A549 (cell line): Measurements from ENCODE around the gene FAS. TPM values are rescaled to one million over a fixed set of nuclear protein-coding genes. Genes with fewer than 3 reads are reported as not detected.

Experiments
- ATAC-seq, 2 experiments: fragments of 200-7000 bp in 1 of 2; fragments of >200 bp in 1 of 2; cut with Nextera tagmentation in 1 of 2; cut with Tn5 transposase in 1 of 2; 3 replicates each; pipeline versions ENCODE4 v1.8.0 to v1.9.1; 2018 to 2020; ENCODE audit warnings: mild to moderate bottlenecking in 1 of 2, moderate library complexity in 1 of 2
- CTCF ChIA-PET: fragments of 300-600 bp; sonication (Branson Sonifier 250); formaldehyde crosslinking; extraction: SDS; loops from one replicate; lab custom pipeline; 2021; ENCODE audit warnings: antibody characterized with exemption, inconsistent platforms; lab: Yijun Ruan, JAX
- POLR2A ChIA-PET: fragments of 350-600 bp; formaldehyde crosslinking; extraction: SDS; loops from one replicate; lab custom pipeline; 2021; ENCODE audit warnings: antibody characterized with exemption, inconsistent platforms; lab: Yijun Ruan, JAX
- DNase-seq, 2 experiments: peaks; one replicate each; pipeline versions ENCODE4 v3.0.0 to v3.0.0-alpha.2; 2011 to 2016; ENCODE audit warnings: low read depth in 1 of 2, low spot score in 1 of 2
- FAIRE-seq: peaks from 2 replicates; lab custom pipeline; 2011; peaks lifted over from hg19 to GRCh38; lab: Jason Lieb, UNC
- H3K27ac ChIP-seq, 2 experiments: fragments of >200 bp; sonication (Bioruptor Twin); formaldehyde crosslinking; 3 replicates each; pipeline ENCODE4 v1.5.1; 2016 to 2017
- H3K4me1 ChIP-seq: fragments of >200 bp; sonication (Bioruptor Twin); formaldehyde crosslinking; 3 replicates; pipeline ENCODE4 v1.6.1; 2016
- H3K4me2 ChIP-seq: fragments of >200 bp; sonication (Bioruptor Twin); formaldehyde crosslinking; 3 replicates; pipeline ENCODE4 v1.6.1; 2016
- H3K4me3 ChIP-seq: fragments of >200 bp; sonication (Bioruptor Twin); formaldehyde crosslinking; 3 replicates; pipeline ENCODE4 v1.5.1; 2016
- H3K9me3 ChIP-seq: fragments of >200 bp; sonication (Bioruptor Twin); formaldehyde crosslinking; 3 replicates; pipeline ENCODE4 v1.6.1; 2016
- BCL3 ChIP-seq: fragments of >200 bp; sonication (Bioruptor Twin); formaldehyde crosslinking; IDR thresholded peaks from 3 replicates; pipeline ENCODE4 v1.6.1; 2016
- CHD2 ChIP-seq: fragments of 150-350 bp; IDR thresholded peaks from 2 replicates; pipeline ENCODE4 v1.6.1; 2014; ENCODE audit warnings: low read length; ENCODE audit not compliant: partially characterized antibody
- CTCF ChIP-seq: fragments of >200 bp; sonication (Bioruptor Twin); formaldehyde crosslinking; IDR thresholded peaks from 3 replicates; pipeline ENCODE4 v1.5.1; 2016
- FOSB ChIP-seq: fragments of 250-450 bp; sonication (Bioruptor Pico); IDR thresholded peaks from 2 replicates; pipeline ENCODE4 v1.5.0; 2020; ENCODE audit warnings: mild to moderate bottlenecking, moderate library complexity
- HMGXB4 ChIP-seq: fragments of 250-450 bp; sonication (Bioruptor Pico); IDR thresholded peaks from 2 replicates; pipeline ENCODE4 v1.5.0; 2021; ENCODE audit warnings: mild to moderate bottlenecking, moderate library complexity, borderline replicate concordance
- HOXB13 ChIP-seq: fragments of 250-450 bp; sonication (Bioruptor Pico); IDR thresholded peaks from 2 replicates; pipeline ENCODE4 v1.5.0; 2020; ENCODE audit warnings: low read depth, mild to moderate bottlenecking, moderate library complexity
- MAFK ChIP-seq: fragments of 450-650 bp; IDR thresholded peaks from 2 replicates; pipeline ENCODE4 v1.6.1; 2014; ENCODE audit not compliant: partially characterized antibody
- MYC ChIP-seq: IDR thresholded peaks from 2 replicates; pipeline ENCODE4 v1.6.1; 2012; ENCODE audit warnings: mild to moderate bottlenecking, inconsistent platforms, low read length, improper control_type of control experiment, borderline replicate concordance
- NFE2L2 ChIP-seq: fragments of 150-350 bp; conservative IDR thresholded peaks from 2 replicates; pipeline ENCODE4 v1.6.1; 2014; ENCODE audit warnings: low read length
- NPAS2 ChIP-seq: fragments of 250-450 bp; sonication (Bioruptor Pico); IDR thresholded peaks from 2 replicates; pipeline ENCODE4 v1.8.0; 2022; ENCODE audit warnings: mild to moderate bottlenecking, moderate library complexity, borderline replicate concordance
- NR3C1 ChIP-seq: fragments of >200 bp; sonication (Bioruptor Twin); formaldehyde crosslinking; IDR thresholded peaks from 3 replicates; pipeline ENCODE4 v1.6.1; 2017
- POLR2AphosphoS2 ChIP-seq: conservative IDR thresholded peaks from 2 replicates; pipeline ENCODE4 v1.6.1; 2012; ENCODE audit warnings: low read length, improper control_type of control experiment, inconsistent platforms
- RAD21 ChIP-seq, 2 experiments: fragments of >200 bp in 1 of 2; sonication (Bioruptor Twin) in 1 of 2; formaldehyde crosslinking in 1 of 2; IDR thresholded peaks in 1 of 2; conservative IDR thresholded peaks in 1 of 2; 2 replicates in 1 of 2; 3 replicates in 1 of 2; pipeline ENCODE4 v1.6.1; 2012 to 2018; ENCODE audit warnings: inconsistent platforms in 1 of 2
- RFX5 ChIP-seq: fragments of 450-650 bp; IDR thresholded peaks from 2 replicates; pipeline ENCODE4 v1.7.1; 2014; ENCODE audit warnings: antibody characterized with exemption, mild to moderate bottlenecking, moderate library complexity
- RNF2 ChIP-seq: fragments of 200-600 bp; sonication (generic); IDR thresholded peaks from 2 replicates; pipeline ENCODE4 v1.6.1; 2016; ENCODE audit warnings: low read depth, mild to moderate bottlenecking, antibody characterized with exemption, moderate library complexity, borderline replicate concordance
- SMC3 ChIP-seq: fragments of >200 bp; sonication (Bioruptor Twin); formaldehyde crosslinking; IDR thresholded peaks from 3 replicates; pipeline ENCODE4 v1.6.1; 2018; ENCODE audit warnings: inconsistent platforms
- SREBF2 ChIP-seq: fragments of 450-650 bp; IDR thresholded peaks from 2 replicates; pipeline ENCODE4 v1.6.1; 2014; ENCODE audit warnings: mild to moderate bottlenecking, moderate library complexity
- TFCP2L1 ChIP-seq: fragments of 250-450 bp; sonication (Bioruptor Pico); IDR thresholded peaks from 2 replicates; pipeline ENCODE4 v1.5.0; 2021; ENCODE audit warnings: mild to moderate bottlenecking
- TP53 ChIP-seq: fragments of 250-450 bp; sonication (Bioruptor Pico); IDR thresholded peaks from 2 replicates; pipeline ENCODE4 v1.5.0; 2021; ENCODE audit warnings: mild to moderate bottlenecking, moderate library complexity
- WGBS: methylation state at CpG from one replicate; pipeline ENCODE4 v1.1.6; 2017; ENCODE audit errors: missing lambda C conversion rate; 5-methylcytosine and 5-hydroxymethylcytosine counted together
- polyA plus RNA-seq, 4 experiments: library from polyadenylated mRNA; depleted of rRNA in 3 of 4; stranded (reverse); fragments of >200 nt; fragmentation: RNase III in 1 of 4; extraction: RNeasy Plus Mini Kit Qiagen cat#74134 plus additional on column Dnase treatment in 1 of 4; gene quantifications; 2 replicates in 3 of 4; 3 replicates in 1 of 4; pipeline ENCODE4 v1.2.3, GENCODE V29; 2011 to 2017
- TF ChIP-seq, protein P1 (sequence below): fragments of 250-450 bp; sonication (Bioruptor Pico); IDR thresholded peaks from 2 replicates; pipeline ENCODE4 v1.5.0; 2020; ENCODE audit warnings: low read depth, mild to moderate bottlenecking, moderate library complexity
- TF ChIP-seq, protein P2 (sequence below): fragments of 200-600 bp; sonication (generic); IDR thresholded peaks from 2 replicates; pipeline ENCODE4 v1.6.1; 2016; ENCODE audit warnings: antibody characterized with exemption, mild to moderate bottlenecking, moderate library complexity
- TF ChIP-seq, protein P3 (sequence below): IDR thresholded peaks from 2 replicates; pipeline ENCODE4 v1.6.1; 2012
- TF ChIP-seq, protein P4 (sequence below): IDR thresholded peaks from 2 replicates; pipeline ENCODE4 v1.6.1; 2012

Gene FAS
- polyA plus RNA-seq, 2 of the 4 experiments (the other 2 are of a cell fraction): 21.0 to 29.5 TPM

DNA sequence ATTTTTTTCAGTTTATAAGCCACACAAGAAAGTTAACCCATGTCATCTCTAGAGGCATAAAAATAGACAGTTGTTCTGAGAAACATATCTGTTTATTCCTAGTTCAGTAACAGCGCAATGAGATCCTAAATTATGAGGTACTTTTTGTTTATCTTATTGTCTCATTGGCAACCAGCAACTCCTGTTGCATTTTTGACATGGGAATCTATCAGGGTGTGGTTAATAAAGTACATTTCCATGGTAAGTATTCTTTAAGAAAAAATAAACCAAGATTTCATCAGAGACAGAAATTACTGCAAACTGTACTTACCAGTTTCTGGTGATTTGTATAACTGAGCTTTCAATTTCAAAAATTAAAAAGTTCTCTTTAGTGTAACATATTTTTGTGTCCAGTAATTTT lies 9.0 kb downstream of the FAS start (continued):
- no peak for TF ChIP-seq RAD21 (conservative IDR thresholded peaks at IDR 0.05 in 1 of 2, IDR thresholded peaks at IDR 0.05 in 1 of 2)
- no peak for TF ChIP-seq SMC3
- no peak for TF ChIP-seq HOXB13 (CRISPR knock-in tag)
- TF ChIP-seq, protein P1, sequence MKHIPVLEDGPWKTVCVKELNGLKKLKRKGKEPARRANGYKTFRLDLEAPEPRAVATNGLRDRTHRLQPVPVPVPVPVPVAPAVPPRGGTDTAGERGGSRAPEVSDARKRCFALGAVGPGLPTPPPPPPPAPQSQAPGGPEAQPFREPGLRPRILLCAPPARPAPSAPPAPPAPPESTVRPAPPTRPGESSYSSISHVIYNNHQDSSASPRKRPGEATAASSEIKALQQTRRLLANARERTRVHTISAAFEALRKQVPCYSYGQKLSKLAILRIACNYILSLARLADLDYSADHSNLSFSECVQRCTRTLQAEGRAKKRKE (CRISPR knock-in tag): no peak
- no peak for TF ChIP-seq NFE2L2

DNA sequence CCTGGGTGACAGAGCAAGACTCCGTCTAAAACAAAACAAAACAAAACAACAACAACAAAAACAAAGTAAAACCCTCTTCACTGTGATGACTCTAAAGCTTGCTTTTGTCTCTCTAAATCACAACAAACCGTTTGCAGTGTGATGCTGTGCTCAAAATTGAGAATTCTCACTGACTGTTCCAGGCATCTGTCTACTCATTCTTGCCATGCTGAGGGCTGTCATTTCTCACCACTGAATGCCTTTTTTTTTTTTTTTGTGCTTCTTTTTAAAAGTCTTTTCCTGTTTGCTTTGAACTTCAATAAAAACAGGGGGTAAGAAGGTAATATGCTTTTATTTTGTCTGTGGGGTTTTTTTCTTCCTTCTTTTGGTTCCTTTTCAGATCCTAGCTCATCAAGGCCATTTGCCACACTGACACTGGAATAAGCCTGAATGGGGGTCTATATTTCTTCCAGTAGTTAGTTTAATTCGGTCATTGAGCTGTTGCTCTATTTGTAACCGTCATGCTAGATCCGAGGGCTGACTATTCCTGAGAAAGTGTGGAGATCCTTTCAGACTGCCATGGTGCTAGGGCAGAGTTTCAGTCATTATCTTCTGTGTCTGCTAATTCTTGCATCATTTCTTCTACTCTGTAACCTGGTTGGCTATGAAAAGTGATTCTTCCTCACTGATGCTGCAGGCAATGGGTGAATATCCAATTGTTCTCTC lies 10.6 kb downstream of the FAS start:
- no peak for ATAC-seq
- CTCF ChIA-PET: interaction anchor here (0.8 to 1.0 kb wide), 3 partner anchors 29 to 200 kb away, joined by 3 to 5 read pairs (median 4); no protein-coding TSS in a partner anchor

More for the DNA sequence above, 10.6 kb downstream of the FAS start:
- TF ChIP-seq FOSB (no peak), MYC (no peak), NPAS2 (CRISPR knock-in tag) (no peak), NR3C1 (no peak), HMGXB4 (no peak), RNF2 (no peak), RFX5 (no peak), CTCF (no peak), MAFK (no peak), POLR2AphosphoS2 (no peak), CHD2 (no peak), TFCP2L1 (CRISPR knock-in tag) (no peak), NFE2L2 (no peak), TP53 (CRISPR knock-in tag) (no peak), SREBF2 (no peak), BCL3 (no peak)
- TF ChIP-seq, protein P2, sequence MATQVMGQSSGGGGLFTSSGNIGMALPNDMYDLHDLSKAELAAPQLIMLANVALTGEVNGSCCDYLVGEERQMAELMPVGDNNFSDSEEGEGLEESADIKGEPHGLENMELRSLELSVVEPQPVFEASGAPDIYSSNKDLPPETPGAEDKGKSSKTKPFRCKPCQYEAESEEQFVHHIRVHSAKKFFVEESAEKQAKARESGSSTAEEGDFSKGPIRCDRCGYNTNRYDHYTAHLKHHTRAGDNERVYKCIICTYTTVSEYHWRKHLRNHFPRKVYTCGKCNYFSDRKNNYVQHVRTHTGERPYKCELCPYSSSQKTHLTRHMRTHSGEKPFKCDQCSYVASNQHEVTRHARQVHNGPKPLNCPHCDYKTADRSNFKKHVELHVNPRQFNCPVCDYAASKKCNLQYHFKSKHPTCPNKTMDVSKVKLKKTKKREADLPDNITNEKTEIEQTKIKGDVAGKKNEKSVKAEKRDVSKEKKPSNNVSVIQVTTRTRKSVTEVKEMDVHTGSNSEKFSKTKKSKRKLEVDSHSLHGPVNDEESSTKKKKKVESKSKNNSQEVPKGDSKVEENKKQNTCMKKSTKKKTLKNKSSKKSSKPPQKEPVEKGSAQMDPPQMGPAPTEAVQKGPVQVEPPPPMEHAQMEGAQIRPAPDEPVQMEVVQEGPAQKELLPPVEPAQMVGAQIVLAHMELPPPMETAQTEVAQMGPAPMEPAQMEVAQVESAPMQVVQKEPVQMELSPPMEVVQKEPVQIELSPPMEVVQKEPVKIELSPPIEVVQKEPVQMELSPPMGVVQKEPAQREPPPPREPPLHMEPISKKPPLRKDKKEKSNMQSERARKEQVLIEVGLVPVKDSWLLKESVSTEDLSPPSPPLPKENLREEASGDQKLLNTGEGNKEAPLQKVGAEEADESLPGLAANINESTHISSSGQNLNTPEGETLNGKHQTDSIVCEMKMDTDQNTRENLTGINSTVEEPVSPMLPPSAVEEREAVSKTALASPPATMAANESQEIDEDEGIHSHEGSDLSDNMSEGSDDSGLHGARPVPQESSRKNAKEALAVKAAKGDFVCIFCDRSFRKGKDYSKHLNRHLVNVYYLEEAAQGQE: no peak
- TF ChIP-seq, protein P3, sequence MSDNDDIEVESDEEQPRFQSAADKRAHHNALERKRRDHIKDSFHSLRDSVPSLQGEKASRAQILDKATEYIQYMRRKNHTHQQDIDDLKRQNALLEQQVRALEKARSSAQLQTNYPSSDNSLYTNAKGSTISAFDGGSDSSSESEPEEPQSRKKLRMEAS: no peak
- TF ChIP-seq, protein P1 (CRISPR knock-in tag): no peak
- TF ChIP-seq, protein P4, sequence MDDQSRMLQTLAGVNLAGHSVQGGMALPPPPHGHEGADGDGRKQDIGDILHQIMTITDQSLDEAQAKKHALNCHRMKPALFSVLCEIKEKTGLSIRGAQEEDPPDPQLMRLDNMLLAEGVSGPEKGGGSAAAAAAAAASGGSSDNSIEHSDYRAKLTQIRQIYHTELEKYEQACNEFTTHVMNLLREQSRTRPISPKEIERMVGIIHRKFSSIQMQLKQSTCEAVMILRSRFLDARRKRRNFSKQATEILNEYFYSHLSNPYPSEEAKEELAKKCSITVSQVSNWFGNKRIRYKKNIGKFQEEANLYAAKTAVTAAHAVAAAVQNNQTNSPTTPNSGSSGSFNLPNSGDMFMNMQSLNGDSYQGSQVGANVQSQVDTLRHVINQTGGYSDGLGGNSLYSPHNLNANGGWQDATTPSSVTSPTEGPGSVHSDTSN: no peak
- no peaks in the 10 kb centered on the region for H3K9me3 ChIP-seq
- POLR2A ChIA-PET: no interaction called here
- 77% methylated on average over 5 of the region's 5 CpGs for WGBS
- no peaks in the 10 kb centered on the region; the same call in 2 of the 3 replicates for H3K4me1 ChIP-seq
- no peak overlapping the region for H3K4me2 ChIP-seq
- DNase-seq (no peak), FAIRE-seq (no peak)
- H3K4me3 ChIP-seq: no peak overlapping the region
- H3K27ac ChIP-seq: no peak overlapping the region
